ENCODE results near the gene ALDH1L2.
A peak's percentile ranks its signal among the peaks of the same experiment; 100 is the strongest.
"Not testable (repeated sequence)": the region's sequence is repeated elsewhere in the genome, so short reads cannot be mapped to it uniquely, and the experiment has no call there.

The ALDH1L2 gene

DNA sequence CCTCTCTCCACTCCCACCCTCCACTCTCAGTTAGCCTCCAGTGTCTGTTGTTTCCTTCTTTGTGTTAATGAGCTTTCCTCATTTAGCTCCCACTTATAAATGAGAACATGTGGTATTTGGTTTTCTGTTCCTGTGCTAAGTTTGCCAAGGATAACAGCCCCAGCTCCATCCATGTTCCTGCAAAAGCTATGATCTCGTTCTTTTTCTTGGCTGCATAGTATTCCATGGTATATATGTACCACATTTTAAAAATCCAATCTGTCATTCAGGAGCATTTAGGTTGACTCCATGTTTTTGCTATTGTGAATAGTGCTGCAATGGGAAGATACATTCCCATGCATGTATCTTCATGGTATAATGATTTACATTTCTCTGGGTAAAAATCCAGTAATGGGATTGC, 20.5 kb upstream of the ALDH1L2 start:
- Histone ChIP-seq H3K36me3 (ENCODE audit: control insufficient read depth in 1 of 2, insufficient read depth in 2 of 2, low read length in 2 of 2) (no peaks in the 10 kb centered on the region), H3K9me3 (ENCODE audit: control insufficient read depth in 1 of 2, low read length in 2 of 2) (peaks cover 0 to 3% of the 10 kb centered on the region in 2 donors), H3K4me1 (ENCODE audit: control insufficient read depth in 1 of 2, insufficient read depth in 2 of 2, low read length in 2 of 2) (peaks cover 8% of the 10 kb centered on the region in 2 donors), H3K9ac (ENCODE audit: low read depth in 1 of 2, low read length in 2 of 2) (no peak overlapping the region), H3K27me3 (ENCODE audit: control insufficient read depth in 1 of 2, insufficient read depth in 2 of 2, low read length in 2 of 2) (no peaks in the 10 kb centered on the region), H3K4me3 (ENCODE audit: low read depth in 1 of 2, low read length in 2 of 2) (no peak overlapping the region), H3K27ac (ENCODE audit: low read depth, low read length) (no peak overlapping the region)

DNA sequence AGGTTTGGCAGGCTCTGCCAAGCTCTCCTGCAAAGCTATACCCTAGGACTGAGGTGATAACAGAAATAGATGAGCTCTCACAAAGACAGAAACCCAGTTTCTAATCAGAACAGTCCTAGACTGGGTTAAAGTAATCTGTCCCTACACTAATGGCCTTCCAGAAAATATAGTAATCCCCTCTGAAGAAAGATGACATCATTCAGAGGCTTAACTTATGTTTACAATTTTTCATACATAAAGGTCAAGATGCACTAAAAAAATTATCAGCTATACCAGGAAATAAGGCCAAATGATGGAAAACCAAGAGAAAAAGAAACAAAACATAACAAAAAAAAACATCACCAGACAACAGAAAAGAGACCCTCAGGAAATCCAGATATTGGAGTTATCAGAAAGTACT, 18.4 kb upstream of the ALDH1L2 start:
- Histone ChIP-seq H3K9ac (ENCODE audit: low read depth in 1 of 2, low read length in 2 of 2) (no peak overlapping the region), H3K4me1 (ENCODE audit: control insufficient read depth in 1 of 2, insufficient read depth in 2 of 2, low read length in 2 of 2) (no peaks in the 10 kb centered on the region), H3K27ac (ENCODE audit: low read depth, low read length) (no peak overlapping the region), H3K9me3 (ENCODE audit: control insufficient read depth in 1 of 2, low read length in 2 of 2) (peaks cover 0 to 3% of the 10 kb centered on the region in 2 donors), H3K27me3 (ENCODE audit: control insufficient read depth in 1 of 2, insufficient read depth in 2 of 2, low read length in 2 of 2) (no peaks in the 10 kb centered on the region), H3K36me3 (ENCODE audit: control insufficient read depth in 1 of 2, insufficient read depth in 2 of 2, low read length in 2 of 2) (no peaks in the 10 kb centered on the region), H3K4me3 (ENCODE audit: low read depth in 1 of 2, low read length in 2 of 2) (no peak overlapping the region)

DNA sequence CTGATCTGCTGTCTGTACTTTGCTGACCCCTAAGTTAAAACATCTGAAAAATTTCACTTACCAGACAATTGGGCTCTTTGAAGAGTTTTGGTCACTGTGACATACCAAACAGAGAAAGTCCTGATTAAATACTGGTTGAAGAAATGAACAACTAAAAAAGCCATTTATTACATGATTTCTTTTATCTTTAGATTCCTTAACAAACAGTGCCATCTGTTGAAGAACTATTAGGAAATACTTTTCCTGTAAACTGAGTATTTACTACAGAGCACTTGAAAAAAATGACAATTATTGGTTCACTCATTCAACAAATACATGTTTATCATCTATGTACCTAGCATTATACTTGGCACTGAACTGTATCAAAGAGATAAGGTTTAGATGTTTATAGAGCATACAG, 16.7 kb upstream of the ALDH1L2 start:
- Histone ChIP-seq H3K27me3 (ENCODE audit: control insufficient read depth in 1 of 2, insufficient read depth in 2 of 2, low read length in 2 of 2) (no peaks in the 10 kb centered on the region), H3K9ac (ENCODE audit: low read depth in 1 of 2, low read length in 2 of 2) (no peak overlapping the region), H3K36me3 (ENCODE audit: control insufficient read depth in 1 of 2, insufficient read depth in 2 of 2, low read length in 2 of 2) (no peaks in the 10 kb centered on the region), H3K4me1 (ENCODE audit: control insufficient read depth in 1 of 2, insufficient read depth in 2 of 2, low read length in 2 of 2) (no peaks in the 10 kb centered on the region), H3K27ac (ENCODE audit: low read depth, low read length) (no peak overlapping the region), H3K4me3 (ENCODE audit: low read depth in 1 of 2, low read length in 2 of 2) (no peak overlapping the region), H3K9me3 (ENCODE audit: control insufficient read depth in 1 of 2, low read length in 2 of 2) (peaks cover 0 to 3% of the 10 kb centered on the region in 2 donors)

DNA sequence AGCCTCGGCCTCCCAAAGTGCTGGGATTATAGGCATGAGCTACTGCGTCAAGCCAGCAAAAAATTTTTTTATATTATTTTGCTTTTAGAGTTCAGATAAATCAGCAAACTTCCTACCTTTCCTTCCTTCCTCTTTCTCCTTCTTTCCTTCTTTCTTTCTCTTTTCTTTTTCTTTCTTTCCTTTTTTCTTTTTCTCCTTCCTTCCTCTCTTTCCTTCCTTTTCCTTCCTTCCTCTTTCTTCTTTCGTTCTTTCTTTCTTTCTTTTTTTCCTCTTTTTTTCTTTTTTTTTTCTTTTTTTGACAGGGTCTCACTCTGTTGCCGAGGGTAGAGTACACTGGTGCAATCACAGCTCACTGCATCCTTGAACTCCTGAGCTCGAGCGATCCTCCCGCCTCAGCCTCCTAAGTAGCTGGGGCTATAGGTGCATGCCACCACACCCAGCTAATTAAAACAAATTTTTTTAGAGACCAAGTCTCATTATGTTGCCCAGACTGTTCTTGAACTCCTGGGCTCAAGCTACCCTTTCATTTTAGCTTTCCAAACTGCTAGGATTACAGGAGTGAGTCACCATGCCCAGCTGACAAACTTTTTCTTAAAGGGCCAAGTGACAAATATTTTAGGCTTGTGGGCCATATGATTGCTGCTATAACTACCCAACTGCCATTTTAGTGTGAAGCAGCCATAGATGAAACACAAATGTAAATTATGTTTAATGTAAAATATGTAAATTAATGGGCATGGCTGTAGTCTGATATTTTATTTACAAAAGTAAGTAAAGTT, 16.1 kb upstream of the ALDH1L2 start:
- H3K4me3 ChIP-seq (ENCODE audit: low read depth in 1 of 2, low read length in 2 of 2): no peak overlapping the region
- H3K4me1 ChIP-seq (ENCODE audit: control insufficient read depth in 1 of 2, insufficient read depth in 2 of 2, low read length in 2 of 2): no peaks in the 10 kb centered on the region
- no peak overlapping the region for H3K9ac ChIP-seq (ENCODE audit: low read depth in 1 of 2, low read length in 2 of 2)
- no peak overlapping the region for H3K27ac ChIP-seq (ENCODE audit: low read depth, low read length)
- H3K9me3 ChIP-seq (ENCODE audit: control insufficient read depth in 1 of 2, low read length in 2 of 2): peaks cover 1 to 6% of the 10 kb centered on the region in 2 donors
- no peaks in the 10 kb centered on the region for H3K27me3 ChIP-seq (ENCODE audit: control insufficient read depth in 1 of 2, insufficient read depth in 2 of 2, low read length in 2 of 2)
- H3K36me3 ChIP-seq (ENCODE audit: control insufficient read depth in 1 of 2, insufficient read depth in 2 of 2, low read length in 2 of 2): no peaks in the 10 kb centered on the region

DNA sequence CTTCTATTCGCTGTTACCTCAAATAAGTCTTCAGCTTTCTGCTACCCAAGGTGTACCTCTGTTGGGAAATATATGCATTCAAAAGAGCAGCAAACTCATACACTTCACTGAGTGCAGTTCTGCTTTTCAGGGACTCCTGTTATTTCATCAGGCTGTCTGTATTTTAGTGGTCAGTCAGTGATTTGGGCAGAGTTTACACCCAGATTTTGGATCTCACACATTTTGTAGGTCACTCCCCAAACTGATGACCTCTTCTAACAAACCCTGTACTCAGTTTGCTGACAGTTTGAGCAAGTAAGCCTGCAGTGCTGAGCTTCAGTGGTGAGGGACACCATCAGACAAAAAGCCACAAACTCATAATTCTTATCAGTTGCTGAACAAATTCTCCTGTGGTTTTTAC, 15.1 kb upstream of the ALDH1L2 start:
- Histone ChIP-seq H3K36me3 (ENCODE audit: control insufficient read depth in 1 of 2, insufficient read depth in 2 of 2, low read length in 2 of 2) (no peaks in the 10 kb centered on the region), H3K4me1 (ENCODE audit: control insufficient read depth in 1 of 2, insufficient read depth in 2 of 2, low read length in 2 of 2) (no peaks in the 10 kb centered on the region), H3K9ac (ENCODE audit: low read depth in 1 of 2, low read length in 2 of 2) (no peak overlapping the region), H3K27me3 (ENCODE audit: control insufficient read depth in 1 of 2, insufficient read depth in 2 of 2, low read length in 2 of 2) (no peaks in the 10 kb centered on the region), H3K9me3 (ENCODE audit: control insufficient read depth in 1 of 2, low read length in 2 of 2) (peaks cover 6% of the 10 kb centered on the region in 2 donors), H3K4me3 (ENCODE audit: low read depth in 1 of 2, low read length in 2 of 2) (no peak overlapping the region), H3K27ac (ENCODE audit: low read depth, low read length) (no peak overlapping the region)

DNA sequence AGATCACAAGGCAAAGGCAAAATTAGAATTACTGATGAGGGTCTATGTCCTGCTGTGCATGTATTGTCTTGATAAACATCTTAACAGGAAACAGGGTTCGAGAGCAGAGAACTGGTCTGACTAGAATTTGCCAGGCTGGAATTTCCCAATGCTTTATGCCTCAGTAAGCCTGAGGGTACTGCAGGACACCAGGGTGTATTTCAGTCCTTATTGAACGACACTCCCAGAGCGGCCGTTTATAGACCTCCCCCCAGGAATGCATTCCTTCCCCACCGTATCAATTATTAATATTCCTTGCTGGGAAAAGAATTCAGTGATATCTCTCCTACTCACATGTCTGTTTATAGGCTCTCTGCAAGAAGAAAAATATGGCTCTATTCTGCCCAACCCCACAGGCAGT, 11.1 kb upstream of the ALDH1L2 start:
- H3K27me3 ChIP-seq (ENCODE audit: control insufficient read depth in 1 of 2, insufficient read depth in 2 of 2, low read length in 2 of 2); H3K27ac ChIP-seq (ENCODE audit: low read depth, low read length); H3K9me3 ChIP-seq (ENCODE audit: control insufficient read depth in 1 of 2, low read length in 2 of 2); H3K9ac ChIP-seq (ENCODE audit: low read depth in 1 of 2, low read length in 2 of 2); H3K4me3 ChIP-seq (ENCODE audit: low read depth in 1 of 2, low read length in 2 of 2); H3K36me3 ChIP-seq (ENCODE audit: control insufficient read depth in 1 of 2, insufficient read depth in 2 of 2, low read length in 2 of 2); H3K4me1 ChIP-seq (ENCODE audit: control insufficient read depth in 1 of 2, insufficient read depth in 2 of 2, low read length in 2 of 2): not testable (repeated sequence)

DNA sequence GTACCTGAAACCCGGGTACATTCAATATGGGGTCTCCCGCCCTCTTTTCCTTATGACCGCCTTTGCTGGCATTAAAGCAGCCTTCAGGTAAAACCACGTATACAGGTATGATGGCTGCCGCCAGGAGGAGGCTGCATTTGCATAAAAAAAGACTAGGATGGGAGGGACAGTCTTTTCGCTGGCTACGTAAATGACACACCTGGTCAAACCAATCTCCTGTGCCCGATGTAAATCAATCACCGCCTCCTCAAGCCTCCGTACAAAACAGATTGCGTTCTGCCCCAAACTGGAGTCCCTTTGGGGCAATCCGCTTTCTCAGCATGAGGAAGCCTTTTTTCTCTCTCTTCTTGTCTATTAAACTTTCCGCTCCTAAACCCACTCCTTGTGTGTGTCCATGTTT, 8.1 kb upstream of the ALDH1L2 start:
- Histone ChIP-seq H3K27me3 (ENCODE audit: control insufficient read depth in 1 of 2, insufficient read depth in 2 of 2, low read length in 2 of 2) (no peaks in the 10 kb centered on the region), H3K9ac (ENCODE audit: low read depth in 1 of 2, low read length in 2 of 2) (no peak overlapping the region), H3K4me1 (ENCODE audit: control insufficient read depth in 1 of 2, insufficient read depth in 2 of 2, low read length in 2 of 2) (no peaks in the 10 kb centered on the region), H3K9me3 (ENCODE audit: control insufficient read depth in 1 of 2, low read length in 2 of 2) (peaks cover 6% of the 10 kb centered on the region in 2 donors), H3K27ac (ENCODE audit: low read depth, low read length) (no peak overlapping the region), H3K36me3 (ENCODE audit: control insufficient read depth in 1 of 2, insufficient read depth in 2 of 2, low read length in 2 of 2) (no peaks in the 10 kb centered on the region), H3K4me3 (ENCODE audit: low read depth in 1 of 2, low read length in 2 of 2) (peak overlapping the region in 1 of 2 donors; percentile 34)

DNA sequence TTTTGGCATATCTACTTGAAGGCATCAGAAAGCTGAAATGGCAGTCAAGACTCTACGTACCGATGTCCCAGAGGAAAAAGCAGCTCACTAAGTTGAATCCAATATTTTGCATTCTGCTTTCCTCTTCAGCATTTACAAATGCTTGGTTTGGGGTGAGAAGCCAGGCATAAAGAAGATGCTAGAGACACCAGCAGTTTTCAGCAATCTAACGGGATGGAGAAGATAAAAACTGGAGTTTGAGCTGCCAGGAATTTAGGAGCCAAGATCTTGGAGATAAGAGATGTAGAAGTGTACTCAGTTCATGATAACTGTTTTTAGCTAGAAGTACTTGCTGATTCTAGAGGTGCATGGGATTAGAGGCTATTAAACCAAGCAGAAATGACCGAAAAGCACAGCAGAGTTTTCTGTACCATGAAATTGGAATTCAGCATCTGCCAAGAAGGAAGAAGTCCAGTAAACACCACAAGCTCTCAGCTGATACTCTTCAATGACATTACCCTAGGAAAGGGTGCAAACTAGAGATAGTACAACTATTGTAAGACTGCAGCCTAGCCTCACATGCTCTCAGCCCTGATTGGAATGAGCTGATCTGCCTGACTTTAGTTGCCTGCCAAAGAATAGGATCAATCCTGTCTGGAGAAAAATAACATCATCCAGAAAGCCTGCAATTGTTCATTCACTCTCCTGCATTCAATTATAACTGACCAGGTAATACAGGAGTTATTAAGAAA, 7.4 kb upstream of the ALDH1L2 start:
- no peak overlapping the region for H3K9ac ChIP-seq (ENCODE audit: low read depth in 1 of 2, low read length in 2 of 2)
- no peaks in the 10 kb centered on the region for H3K4me1 ChIP-seq (ENCODE audit: control insufficient read depth in 1 of 2, insufficient read depth in 2 of 2, low read length in 2 of 2)
- H3K4me3 ChIP-seq (ENCODE audit: low read depth in 1 of 2, low read length in 2 of 2): peak overlapping the region in 1 of 2 donors; percentile 34
- no peaks in the 10 kb centered on the region for H3K27me3 ChIP-seq (ENCODE audit: control insufficient read depth in 1 of 2, insufficient read depth in 2 of 2, low read length in 2 of 2)
- peaks cover 6% of the 10 kb centered on the region in 2 donors for H3K9me3 ChIP-seq (ENCODE audit: control insufficient read depth in 1 of 2, low read length in 2 of 2)
- no peak overlapping the region for H3K27ac ChIP-seq (ENCODE audit: low read depth, low read length)
- no peaks in the 10 kb centered on the region for H3K36me3 ChIP-seq (ENCODE audit: control insufficient read depth in 1 of 2, insufficient read depth in 2 of 2, low read length in 2 of 2)

DNA sequence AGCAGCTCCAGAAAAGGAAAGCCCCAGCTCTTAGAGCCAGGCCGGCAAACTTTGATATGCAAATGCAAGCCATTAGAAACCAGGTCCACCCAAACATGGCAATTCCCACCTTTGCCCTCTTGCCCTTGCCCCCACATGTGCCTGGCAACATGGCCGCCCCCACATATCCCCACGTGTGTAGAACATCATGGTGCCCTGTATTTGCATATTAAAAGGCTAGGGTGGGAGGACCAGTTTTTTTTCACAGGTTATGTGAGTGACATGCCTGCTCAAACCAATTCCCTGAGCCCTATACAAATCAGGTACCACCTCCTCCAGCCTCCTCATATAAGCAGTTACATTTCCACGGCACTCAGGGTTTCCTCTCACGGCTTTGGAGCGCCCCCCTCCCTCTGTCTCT, 6.1 kb upstream of the ALDH1L2 start:
- Histone ChIP-seq H3K36me3 (ENCODE audit: control insufficient read depth in 1 of 2, insufficient read depth in 2 of 2, low read length in 2 of 2) (no peaks in the 10 kb centered on the region), H3K27me3 (ENCODE audit: control insufficient read depth in 1 of 2, insufficient read depth in 2 of 2, low read length in 2 of 2) (no peaks in the 10 kb centered on the region), H3K4me1 (ENCODE audit: control insufficient read depth in 1 of 2, insufficient read depth in 2 of 2, low read length in 2 of 2) (no peaks in the 10 kb centered on the region), H3K9me3 (ENCODE audit: control insufficient read depth in 1 of 2, low read length in 2 of 2) (peaks cover 3 to 4% of the 10 kb centered on the region in 2 donors), H3K27ac (ENCODE audit: low read depth, low read length) (no peak overlapping the region), H3K9ac (ENCODE audit: low read depth in 1 of 2, low read length in 2 of 2) (no peak overlapping the region), H3K4me3 (ENCODE audit: low read depth in 1 of 2, low read length in 2 of 2) (no peak overlapping the region)

DNA sequence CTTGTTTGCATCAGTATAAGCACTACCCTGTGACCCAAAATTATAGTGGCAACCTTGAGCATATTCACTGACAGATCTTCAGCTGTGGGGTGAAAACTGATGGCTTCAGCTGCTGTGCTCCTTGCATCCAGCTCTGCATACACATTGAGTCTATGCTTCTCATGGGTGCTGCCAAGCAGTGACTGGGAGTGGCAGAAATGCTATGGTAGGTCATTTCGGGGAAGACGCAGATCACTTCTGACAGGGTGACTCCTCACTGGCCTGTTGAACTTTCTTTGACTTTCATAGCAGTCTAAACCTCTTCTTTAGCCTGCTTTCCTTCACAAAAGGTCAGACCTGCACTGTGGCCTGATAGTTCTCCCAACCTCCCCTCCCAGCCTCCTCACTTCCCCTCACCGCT, 5.6 kb upstream of the ALDH1L2 start:
- Histone ChIP-seq H3K36me3 (ENCODE audit: control insufficient read depth in 1 of 2, insufficient read depth in 2 of 2, low read length in 2 of 2) (no peaks in the 10 kb centered on the region), H3K4me1 (ENCODE audit: control insufficient read depth in 1 of 2, insufficient read depth in 2 of 2, low read length in 2 of 2) (no peaks in the 10 kb centered on the region), H3K4me3 (ENCODE audit: low read depth in 1 of 2, low read length in 2 of 2) (no peak overlapping the region)

More for the DNA sequence above, 5.6 kb upstream of the ALDH1L2 start:
- H3K27me3 ChIP-seq (ENCODE audit: control insufficient read depth in 1 of 2, insufficient read depth in 2 of 2, low read length in 2 of 2): no peaks in the 10 kb centered on the region
- H3K9ac ChIP-seq (ENCODE audit: low read depth in 1 of 2, low read length in 2 of 2): no peak overlapping the region
- H3K9me3 ChIP-seq (ENCODE audit: control insufficient read depth in 1 of 2, low read length in 2 of 2): peaks cover 0 to 3% of the 10 kb centered on the region in 2 donors
- no peak overlapping the region for H3K27ac ChIP-seq (ENCODE audit: low read depth, low read length)

Measured in duodenal mucosa (tissue), 2 donors.